Chondrocyte (in vitro differentiated cells): ENCODE data around the gene GPR31. TPM values are rescaled to one million over a fixed set of nuclear protein-coding genes. Genes with fewer than 3 reads are reported as not detected.

Source experiments
- DNase-seq: peaks from one replicate; pipeline ENCODE4 v3.0.0; 2021; ENCODE audit warnings: mixed read lengths, low spot score
- H3K27ac Mint-ChIP-seq: one replicate; pipeline ENCODE4 v1.8.0; 2021; ENCODE audit warnings: mild to moderate bottlenecking, moderate library complexity, mixed read lengths; ENCODE audit not compliant: unreplicated experiment
- H3K27me3 Mint-ChIP-seq: 2 replicates; pipeline ENCODE4 v1.8.0; 2021; ENCODE audit warnings: low read depth, mixed read lengths
- H3K36me3 Mint-ChIP-seq: 2 replicates; pipeline ENCODE4 v1.8.0; 2021; ENCODE audit warnings: low read depth, mixed read lengths
- H3K4me1 Mint-ChIP-seq: 2 replicates; pipeline ENCODE4 v1.8.0; 2021; ENCODE audit warnings: low read depth, mild to moderate bottlenecking, mixed read lengths
- H3K4me3 Mint-ChIP-seq: one replicate; pipeline ENCODE4 v1.8.0; 2021; ENCODE audit warnings: mild to moderate bottlenecking, moderate library complexity, mixed read lengths; ENCODE audit not compliant: unreplicated experiment
- H3K9me3 Mint-ChIP-seq: 2 replicates; pipeline ENCODE4 v1.8.0; 2021; ENCODE audit warnings: low read depth, mixed read lengths
- CTCF ChIP-seq: fragments of 200-600 bp; sonication (generic); IDR thresholded peaks from 2 replicates; pipeline ENCODE4 v1.5.0; 2021; ENCODE audit warnings: antibody characterized with exemption, mild to moderate bottlenecking, moderate library complexity
- total RNA-seq: library from RNA; stranded (reverse); gene quantifications from 3 replicates; pipeline ENCODE4 v1.2.1, GENCODE V29; 2021

GPR31 gene
- total RNA-seq, 1 donor from 2014 or later, result not detected

- Mint-ChIP-seq H3K4me1 (no peaks in the 10 kb centered on the region), H3K36me3 (no peaks in the 10 kb centered on the region), H3K27ac (no peak overlapping the region), H3K9me3 (no peaks in the 10 kb centered on the region), H3K4me3 (no peak overlapping the region), H3K27me3 (peaks cover 21% of the 10 kb centered on the region)
- no peak for DNase-seq
- no peak for TF ChIP-seq CTCF
Observed at GRCh38 chr6:167136376-167136775, 21.4 kb downstream of the GPR31 start.

GRCh38 chr6:167134448-167135328 lies 23.1 kb downstream of the GPR31 start:
- no peak for DNase-seq
- Mint-ChIP-seq H3K27me3 (peaks cover 13% of the 10 kb centered on the region), H3K4me1 (no peaks in the 10 kb centered on the region), H3K4me3 (no peak overlapping the region), H3K36me3 (no peaks in the 10 kb centered on the region), H3K27ac (no peak overlapping the region), H3K9me3 (no peaks in the 10 kb centered on the region)
- no peak for TF ChIP-seq CTCF

- no peaks in the 10 kb centered on the region for H3K36me3 Mint-ChIP-seq
- peaks cover 5% of the 10 kb centered on the region for H3K27me3 Mint-ChIP-seq
- no peak for DNase-seq
- no peaks in the 10 kb centered on the region for H3K4me1 Mint-ChIP-seq
- no peaks in the 10 kb centered on the region for H3K9me3 Mint-ChIP-seq
- no peak overlapping the region for H3K4me3 Mint-ChIP-seq
- TF ChIP-seq CTCF, result no peak
- no peak overlapping the region for H3K27ac Mint-ChIP-seq
Observed at GRCh38 chr6:167130712-167131684, 26.8 kb downstream of the GPR31 start.

GRCh38 chr6:167130008-167130677 lies 27.6 kb downstream of the GPR31 start:
- no peak for DNase-seq
- Mint-ChIP-seq H3K27ac (no peak overlapping the region), H3K9me3 (no peaks in the 10 kb centered on the region), H3K4me3 (no peak overlapping the region), H3K36me3 (no peaks in the 10 kb centered on the region), H3K4me1 (no peaks in the 10 kb centered on the region), H3K27me3 (peaks cover 5% of the 10 kb centered on the region)
- no peak for TF ChIP-seq CTCF

GRCh38 chr6:167129562-167129961 lies 28.2 kb downstream of the GPR31 start:
- TF ChIP-seq CTCF, result no peak
- Mint-ChIP-seq H3K4me1 (no peaks in the 10 kb centered on the region), H3K4me3 (no peak overlapping the region), H3K27ac (no peak overlapping the region), H3K9me3 (no peaks in the 10 kb centered on the region), H3K27me3 (peaks cover 5% of the 10 kb centered on the region), H3K36me3 (no peaks in the 10 kb centered on the region)
- DNase-seq, result no peak
